Measurements from ENCODE around the gene HDAC9.
"Not testable (repeated sequence)": the region's sequence is repeated elsewhere in the genome, so short reads cannot be mapped to it uniquely, and the experiment has no call there.

HDAC9 gene

DNA sequence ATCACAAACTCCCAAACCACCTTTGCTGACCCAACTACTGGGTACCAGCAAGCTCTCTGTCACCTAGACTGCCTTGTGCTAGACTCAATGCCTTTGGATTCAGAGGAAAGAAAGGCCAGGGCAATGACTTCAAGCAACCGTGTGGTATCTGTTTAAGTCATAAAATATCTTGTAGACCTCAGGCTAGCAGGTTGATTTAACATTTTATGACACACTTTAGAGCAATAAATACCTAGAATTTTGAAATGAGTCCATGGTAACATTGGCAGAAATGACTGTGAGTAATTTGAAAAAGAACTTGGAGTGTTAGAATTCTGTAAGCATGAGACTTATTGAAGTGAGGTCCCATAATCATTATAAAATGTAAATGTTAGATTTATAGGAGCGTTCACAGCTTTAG lies 534.7 kb downstream of the HDAC9 start:
- H3K4me1 ChIP-seq (ENCODE audit: low read depth, poor library complexity, severe bottlenecking) = no peaks in the 10 kb centered on the region

DNA sequence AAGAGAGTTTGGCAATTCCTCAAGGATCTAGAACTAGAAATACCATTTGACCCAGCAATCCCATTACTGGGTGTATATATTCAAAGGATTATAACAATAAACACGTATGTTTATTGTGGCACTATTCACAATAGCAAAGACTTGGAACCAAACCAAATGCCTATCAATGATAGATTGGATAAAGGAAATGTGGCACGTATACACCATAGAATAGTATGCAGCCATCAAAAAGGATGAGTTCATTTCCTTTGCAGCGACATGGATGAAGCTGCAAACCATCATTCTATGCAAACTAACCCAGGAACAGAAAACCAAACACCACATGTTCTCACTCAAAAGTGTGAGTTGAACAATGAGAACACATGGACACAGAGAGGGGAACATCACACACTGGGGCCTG lies 537.4 kb downstream of the HDAC9 start:
- not testable (repeated sequence) for H3K79me2 ChIP-seq (ENCODE audit: insufficient read depth, low read depth); H3K4me2 ChIP-seq; H3K27ac ChIP-seq; H3K4me1 ChIP-seq (ENCODE audit: low read depth, poor library complexity, severe bottlenecking); H3K36me3 ChIP-seq (ENCODE audit: insufficient read depth); H2AFZ ChIP-seq (ENCODE audit: low read depth); H3K27me3 ChIP-seq (ENCODE audit: insufficient read depth, low read depth); H4K20me1 ChIP-seq (ENCODE audit: insufficient read depth); H3K4me3 ChIP-seq (IDR thresholded peaks at IDR 0.05; ENCODE audit: insufficient read depth, low read depth, low read length); H3K9ac ChIP-seq

More for the DNA sequence above, 534.7 kb downstream of the HDAC9 start:
- H3K9ac ChIP-seq = no peak overlapping the region
- no peak overlapping the region for H2AFZ ChIP-seq (ENCODE audit: low read depth)
- no peaks in the 10 kb centered on the region for H3K27me3 ChIP-seq (ENCODE audit: insufficient read depth, low read depth)
- no peak overlapping the region for H3K4me3 ChIP-seq (IDR thresholded peaks at IDR 0.05; ENCODE audit: insufficient read depth, low read depth, low read length)
- H3K36me3 ChIP-seq (ENCODE audit: insufficient read depth) = no peaks in the 10 kb centered on the region
- H4K20me1 ChIP-seq (ENCODE audit: insufficient read depth) = no peaks in the 10 kb centered on the region
- H3K27ac ChIP-seq = no peak overlapping the region
- no peaks in the 10 kb centered on the region for H3K79me2 ChIP-seq (ENCODE audit: insufficient read depth, low read depth)
- H3K4me2 ChIP-seq = no peak overlapping the region
- TF ChIP-seq, protein P1, sequence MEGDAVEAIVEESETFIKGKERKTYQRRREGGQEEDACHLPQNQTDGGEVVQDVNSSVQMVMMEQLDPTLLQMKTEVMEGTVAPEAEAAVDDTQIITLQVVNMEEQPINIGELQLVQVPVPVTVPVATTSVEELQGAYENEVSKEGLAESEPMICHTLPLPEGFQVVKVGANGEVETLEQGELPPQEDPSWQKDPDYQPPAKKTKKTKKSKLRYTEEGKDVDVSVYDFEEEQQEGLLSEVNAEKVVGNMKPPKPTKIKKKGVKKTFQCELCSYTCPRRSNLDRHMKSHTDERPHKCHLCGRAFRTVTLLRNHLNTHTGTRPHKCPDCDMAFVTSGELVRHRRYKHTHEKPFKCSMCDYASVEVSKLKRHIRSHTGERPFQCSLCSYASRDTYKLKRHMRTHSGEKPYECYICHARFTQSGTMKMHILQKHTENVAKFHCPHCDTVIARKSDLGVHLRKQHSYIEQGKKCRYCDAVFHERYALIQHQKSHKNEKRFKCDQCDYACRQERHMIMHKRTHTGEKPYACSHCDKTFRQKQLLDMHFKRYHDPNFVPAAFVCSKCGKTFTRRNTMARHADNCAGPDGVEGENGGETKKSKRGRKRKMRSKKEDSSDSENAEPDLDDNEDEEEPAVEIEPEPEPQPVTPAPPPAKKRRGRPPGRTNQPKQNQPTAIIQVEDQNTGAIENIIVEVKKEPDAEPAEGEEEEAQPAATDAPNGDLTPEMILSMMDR (conservative IDR thresholded peaks at IDR 0.05; ENCODE audit: low read depth, low read length) = no peak

DNA sequence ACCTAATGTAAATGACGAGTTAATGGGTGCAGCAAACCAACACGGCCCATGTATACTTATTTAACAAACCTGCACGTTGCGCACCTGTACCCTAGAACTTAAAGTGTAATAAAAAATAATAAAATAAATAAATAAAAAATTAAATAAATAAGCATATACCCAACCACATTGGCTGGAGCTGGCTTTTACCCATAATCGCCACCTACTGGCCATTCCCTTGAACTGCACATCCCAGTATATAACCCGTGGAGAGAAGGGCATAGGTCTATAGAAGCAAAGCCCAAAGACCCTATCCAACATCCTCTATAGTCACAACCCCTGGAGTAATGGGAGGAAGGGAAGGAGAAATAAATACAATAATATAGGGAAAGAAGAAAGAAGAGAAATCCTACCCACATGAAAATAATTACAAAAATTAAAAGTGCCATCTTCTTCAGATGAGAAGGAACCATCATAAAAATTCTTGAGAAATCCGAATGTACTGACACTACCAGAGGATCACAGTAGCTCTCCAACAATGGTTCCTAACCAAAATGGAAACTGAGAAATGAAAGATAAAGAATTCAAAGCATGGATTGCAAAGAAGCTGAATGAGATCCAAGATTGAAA lies 556.3 kb downstream of the HDAC9 start:
- H3K36me3 ChIP-seq (ENCODE audit: insufficient read depth) = no peaks in the 10 kb centered on the region
- no peak overlapping the region for H3K4me2 ChIP-seq
- no peak overlapping the region for H3K27ac ChIP-seq
- H3K4me3 ChIP-seq (IDR thresholded peaks at IDR 0.05; ENCODE audit: insufficient read depth, low read depth, low read length) = no peak overlapping the region
- no peak overlapping the region for H2AFZ ChIP-seq (ENCODE audit: low read depth)
- TF ChIP-seq, protein P1 (conservative IDR thresholded peaks at IDR 0.05; ENCODE audit: low read depth, low read length) = peak; percentile 79
- no peak overlapping the region for H3K9ac ChIP-seq
- no peaks in the 10 kb centered on the region for H3K27me3 ChIP-seq (ENCODE audit: insufficient read depth, low read depth)
- no peaks in the 10 kb centered on the region for H3K4me1 ChIP-seq (ENCODE audit: low read depth, poor library complexity, severe bottlenecking)
- no peaks in the 10 kb centered on the region for H3K79me2 ChIP-seq (ENCODE audit: insufficient read depth, low read depth)
- H4K20me1 ChIP-seq (ENCODE audit: insufficient read depth) = no peaks in the 10 kb centered on the region
